HEK293 (cell line): Measurements from ENCODE around the gene AMPD2.
A peak's percentile ranks its signal among the peaks of the same experiment; 100 is the strongest.

Experiments used
- EGR2 ChIP-seq: fragments of 450-650 bp; formaldehyde crosslinking; IDR thresholded peaks from 2 replicates; pipeline ENCODE4 v1.5.1; 2016; ENCODE audit warnings: low read depth, missing biosample characterization, missing genetic modification characterization
- GLIS1 ChIP-seq: fragments of 450-650 bp; formaldehyde crosslinking; IDR thresholded peaks from 2 replicates; pipeline ENCODE4 v1.5.1; 2016; ENCODE audit warnings: missing biosample characterization, missing genetic modification characterization
- KLF16 ChIP-seq: fragments of 450-650 bp; formaldehyde crosslinking; IDR thresholded peaks from 2 replicates; pipeline ENCODE4 v1.5.1; 2017; ENCODE audit warnings: missing biosample characterization, missing genetic modification characterization
- KLF8 ChIP-seq: fragments of 450-650 bp; formaldehyde crosslinking; IDR thresholded peaks from 2 replicates; pipeline ENCODE4 v1.5.1; 2016; ENCODE audit warnings: missing biosample characterization, missing genetic modification characterization
- SP3 ChIP-seq: fragments of 450-650 bp; formaldehyde crosslinking; IDR thresholded peaks from 2 replicates; pipeline ENCODE4 v1.5.1; 2016; ENCODE audit warnings: missing biosample characterization, missing genetic modification characterization
- SP7 ChIP-seq: fragments of 450-650 bp; formaldehyde crosslinking; IDR thresholded peaks from 2 replicates; pipeline ENCODE4 v1.5.1; 2016; ENCODE audit warnings: missing biosample characterization, missing genetic modification characterization
- WT1 ChIP-seq: fragments of 450-650 bp; formaldehyde crosslinking; IDR thresholded peaks from 2 replicates; pipeline ENCODE4 v1.5.1; 2016; ENCODE audit warnings: missing biosample characterization, missing genetic modification characterization
- ZBTB7A ChIP-seq: fragments of 450-650 bp; formaldehyde crosslinking; IDR thresholded peaks from 2 replicates; pipeline ENCODE4 v1.5.1; 2016; ENCODE audit warnings: low read depth, missing biosample characterization, missing genetic modification characterization
- ZFP69B ChIP-seq: fragments of 450-650 bp; formaldehyde crosslinking; IDR thresholded peaks from 2 replicates; pipeline ENCODE4 v1.5.1; 2016; ENCODE audit warnings: missing biosample characterization, missing genetic modification characterization
- ZNF184 ChIP-seq: fragments of 450-650 bp; IDR thresholded peaks from 2 replicates; pipeline ENCODE4 v1.5.1; 2018; ENCODE audit warnings: missing biosample characterization, mild to moderate bottlenecking, missing genetic modification characterization
- ZNF19 ChIP-seq: fragments of 450-650 bp; formaldehyde crosslinking; IDR thresholded peaks from 2 replicates; pipeline ENCODE4; 2016; ENCODE audit warnings: missing biosample characterization, missing genetic modification characterization, low read depth
- ZNF335 ChIP-seq: fragments of 450-650 bp; formaldehyde crosslinking; conservative IDR thresholded peaks from 2 replicates; pipeline ENCODE4 v1.5.1; 2016; ENCODE audit warnings: missing biosample characterization, missing genetic modification characterization
- ZNF510 ChIP-seq: fragments of 450-650 bp; formaldehyde crosslinking; IDR thresholded peaks from 2 replicates; pipeline ENCODE4 v1.5.1; 2018; ENCODE audit warnings: mild to moderate bottlenecking, missing genetic modification characterization, missing biosample characterization; ENCODE audit not compliant: insufficient replicate concordance
- ZNF639 ChIP-seq: fragments of 450-650 bp; formaldehyde crosslinking; IDR thresholded peaks from 2 replicates; pipeline ENCODE4 v1.5.1; 2016; ENCODE audit warnings: missing biosample characterization, missing genetic modification characterization
- ZNF692 ChIP-seq: fragments of 450-650 bp; formaldehyde crosslinking; IDR thresholded peaks from 2 replicates; pipeline ENCODE4 v1.5.1; 2016; ENCODE audit warnings: missing biosample characterization, missing genetic modification characterization
- ZNF792 ChIP-seq: fragments of 450-650 bp; formaldehyde crosslinking; IDR thresholded peaks from 2 replicates; pipeline ENCODE4 v1.5.1; 2016; ENCODE audit warnings: missing biosample characterization, missing genetic modification characterization
- ZSCAN5A ChIP-seq: fragments of 450-650 bp; formaldehyde crosslinking; IDR thresholded peaks from 2 replicates; pipeline ENCODE4 v1.5.1; 2016; ENCODE audit warnings: missing biosample characterization, missing genetic modification characterization
- TF ChIP-seq, protein P1 (sequence below): sonication (generic); formaldehyde crosslinking; IDR thresholded peaks from 2 replicates; pipeline ENCODE4 v1.8.1; 2022; ENCODE audit warnings: mild to moderate bottlenecking, moderate library complexity, missing genetic modification reagents
- TF ChIP-seq, protein P2 (sequence below): fragments of 450-650 bp; formaldehyde crosslinking; IDR thresholded peaks from 2 replicates; pipeline ENCODE4 v1.5.1; 2016; ENCODE audit warnings: missing biosample characterization, missing genetic modification characterization
- TF ChIP-seq, protein P3 (sequence below): fragments of 450-650 bp; formaldehyde crosslinking; IDR thresholded peaks from 2 replicates; pipeline ENCODE4 v1.5.1; 2016; ENCODE audit warnings: missing biosample characterization, missing genetic modification characterization

The AMPD2 gene

DNA sequence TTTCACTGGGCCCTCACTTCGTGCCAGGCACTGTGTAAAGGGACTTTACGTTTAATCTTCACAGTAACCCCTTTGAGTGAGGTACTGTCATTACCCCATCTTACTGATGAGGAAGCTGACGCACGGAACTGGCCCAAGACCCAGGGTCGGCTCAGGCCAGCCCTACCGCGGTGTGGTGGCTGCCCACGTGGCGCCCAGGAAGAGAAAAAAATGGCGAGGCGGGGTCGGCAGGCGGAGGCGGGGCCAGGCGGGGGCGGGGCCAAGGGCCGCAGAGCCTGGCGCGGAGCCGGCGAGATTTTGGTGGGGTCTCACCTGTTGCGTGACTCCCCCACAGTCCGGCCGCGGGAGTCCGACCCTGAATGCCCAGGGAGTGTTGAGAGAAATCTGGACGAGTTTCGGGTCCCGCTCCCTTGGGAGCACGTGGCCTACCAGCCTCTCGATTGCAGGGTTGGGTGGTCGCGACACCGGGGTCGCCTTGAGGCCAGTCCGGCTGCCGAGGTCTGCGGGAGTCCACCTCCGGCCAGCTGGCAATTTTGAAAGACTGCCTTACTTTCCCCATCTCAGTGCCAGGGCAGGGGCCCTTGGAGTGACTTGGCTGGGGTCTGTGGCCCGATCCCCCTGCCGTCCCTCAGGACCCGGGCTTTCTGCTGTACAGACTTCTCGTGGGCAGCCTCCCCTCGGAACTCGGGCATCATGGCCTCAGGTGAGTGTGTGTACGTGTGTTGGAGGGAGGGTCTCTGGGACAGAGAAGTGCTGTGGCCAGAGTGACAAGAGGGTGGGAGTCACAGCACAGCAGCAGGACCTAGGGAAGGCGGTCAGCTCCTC lies at the start of gene AMPD2, which contains the start of gene GNAT2 (continued):
- TF ChIP-seq, protein P1, sequence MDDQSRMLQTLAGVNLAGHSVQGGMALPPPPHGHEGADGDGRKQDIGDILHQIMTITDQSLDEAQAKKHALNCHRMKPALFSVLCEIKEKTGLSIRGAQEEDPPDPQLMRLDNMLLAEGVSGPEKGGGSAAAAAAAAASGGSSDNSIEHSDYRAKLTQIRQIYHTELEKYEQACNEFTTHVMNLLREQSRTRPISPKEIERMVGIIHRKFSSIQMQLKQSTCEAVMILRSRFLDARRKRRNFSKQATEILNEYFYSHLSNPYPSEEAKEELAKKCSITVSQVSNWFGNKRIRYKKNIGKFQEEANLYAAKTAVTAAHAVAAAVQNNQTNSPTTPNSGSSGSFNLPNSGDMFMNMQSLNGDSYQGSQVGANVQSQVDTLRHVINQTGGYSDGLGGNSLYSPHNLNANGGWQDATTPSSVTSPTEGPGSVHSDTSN (CRISPR knock-in tag): no peak
- TF ChIP-seq EGR2 (tag by site-specific recombination) (peak; percentile 68; the same call in 1 of the 2 replicates), WT1 (no peak), KLF8 (tag by site-specific recombination) (peak; percentile 68), ZNF792 (tag by site-specific recombination) (no peak), GLIS1 (tag by site-specific recombination) (peak; percentile 57; the same call in 1 of the 2 replicates), KLF16 (tag by site-specific recombination) (peak; percentile 67), SP3 (tag by site-specific recombination) (peak; percentile 84), ZFP69B (tag by site-specific recombination) (0 out of 2 replicates have a peak, but pooled peaks have one; percentile 27), ZBTB7A (tag by site-specific recombination) (peak; percentile 75), SP7 (tag by site-specific recombination) (peak; percentile 56; the same call in 1 of the 2 replicates), ZNF510 (no peak), ZSCAN5A (0 out of 2 replicates have a peak, but pooled peaks have one; percentile 28), ZNF335 (peak; percentile 97), ZNF692 (tag by site-specific recombination) (peak; percentile 60; the same call in 1 of the 2 replicates), ZNF184 (tag by site-specific recombination) (no peak), ZNF639 (tag by site-specific recombination) (0 out of 2 replicates have a peak, but pooled peaks have one; percentile 37), ZNF19 (tag by site-specific recombination) (no peak)
- TF ChIP-seq, protein P2, sequence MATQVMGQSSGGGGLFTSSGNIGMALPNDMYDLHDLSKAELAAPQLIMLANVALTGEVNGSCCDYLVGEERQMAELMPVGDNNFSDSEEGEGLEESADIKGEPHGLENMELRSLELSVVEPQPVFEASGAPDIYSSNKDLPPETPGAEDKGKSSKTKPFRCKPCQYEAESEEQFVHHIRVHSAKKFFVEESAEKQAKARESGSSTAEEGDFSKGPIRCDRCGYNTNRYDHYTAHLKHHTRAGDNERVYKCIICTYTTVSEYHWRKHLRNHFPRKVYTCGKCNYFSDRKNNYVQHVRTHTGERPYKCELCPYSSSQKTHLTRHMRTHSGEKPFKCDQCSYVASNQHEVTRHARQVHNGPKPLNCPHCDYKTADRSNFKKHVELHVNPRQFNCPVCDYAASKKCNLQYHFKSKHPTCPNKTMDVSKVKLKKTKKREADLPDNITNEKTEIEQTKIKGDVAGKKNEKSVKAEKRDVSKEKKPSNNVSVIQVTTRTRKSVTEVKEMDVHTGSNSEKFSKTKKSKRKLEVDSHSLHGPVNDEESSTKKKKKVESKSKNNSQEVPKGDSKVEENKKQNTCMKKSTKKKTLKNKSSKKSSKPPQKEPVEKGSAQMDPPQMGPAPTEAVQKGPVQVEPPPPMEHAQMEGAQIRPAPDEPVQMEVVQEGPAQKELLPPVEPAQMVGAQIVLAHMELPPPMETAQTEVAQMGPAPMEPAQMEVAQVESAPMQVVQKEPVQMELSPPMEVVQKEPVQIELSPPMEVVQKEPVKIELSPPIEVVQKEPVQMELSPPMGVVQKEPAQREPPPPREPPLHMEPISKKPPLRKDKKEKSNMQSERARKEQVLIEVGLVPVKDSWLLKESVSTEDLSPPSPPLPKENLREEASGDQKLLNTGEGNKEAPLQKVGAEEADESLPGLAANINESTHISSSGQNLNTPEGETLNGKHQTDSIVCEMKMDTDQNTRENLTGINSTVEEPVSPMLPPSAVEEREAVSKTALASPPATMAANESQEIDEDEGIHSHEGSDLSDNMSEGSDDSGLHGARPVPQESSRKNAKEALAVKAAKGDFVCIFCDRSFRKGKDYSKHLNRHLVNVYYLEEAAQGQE (tag by site-specific recombination): no peak
- TF ChIP-seq, protein P3, sequence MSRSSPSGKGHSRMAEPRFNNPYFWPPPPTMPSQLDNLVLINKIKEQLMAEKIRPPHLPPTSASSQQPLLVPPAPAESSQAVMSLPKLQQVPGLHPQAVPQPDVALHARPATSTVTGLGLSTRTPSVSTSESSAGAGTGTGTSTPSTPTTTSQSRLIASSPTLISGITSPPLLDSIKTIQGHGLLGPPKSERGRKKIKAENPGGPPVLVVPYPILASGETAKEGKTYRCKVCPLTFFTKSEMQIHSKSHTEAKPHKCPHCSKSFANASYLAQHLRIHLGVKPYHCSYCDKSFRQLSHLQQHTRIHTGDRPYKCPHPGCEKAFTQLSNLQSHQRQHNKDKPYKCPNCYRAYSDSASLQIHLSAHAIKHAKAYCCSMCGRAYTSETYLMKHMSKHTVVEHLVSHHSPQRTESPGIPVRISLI (tag by site-specific recombination): peak; percentile 93
